WTC11 (cell line): ENCODE measurements around the gene SEMA3F. TPM values are rescaled to one million over a fixed set of nuclear protein-coding genes. Genes with fewer than 3 reads are reported as not detected.
A peak's percentile ranks its signal among the peaks of the same experiment; 100 is the strongest.

Experiments
- ATAC-seq: fragments of 200-7000 bp; cut with Tn5 transposase; 2 replicates; pipeline ENCODE4 v1.10.0; 2021; ENCODE audit warnings: mild to moderate bottlenecking, moderate library complexity
- Bru-seq: library from RNA; stranded (reverse); fragments of 400-500 nt; gene quantifications from one replicate; lab custom pipeline; 2021; lab: Mats Ljungman, UMichigan
- CTCF ChIA-PET: fragments of 300-600 bp; sonication (Branson Sonifier 250); formaldehyde crosslinking; loops from one replicate; lab custom pipeline; 2021; ENCODE audit warnings: antibody characterized with exemption; lab: Charles Lee
- POLR2A ChIA-PET: fragments of 350-600 bp; sonication (Branson Sonifier 250); formaldehyde crosslinking; loops from one replicate; lab custom pipeline; 2021; ENCODE audit warnings: antibody characterized with exemption; lab: Charles Lee
- DNase-seq: peaks from one replicate; pipeline ENCODE4 v3.0.0; 2021; ENCODE audit warnings: low spot score
- H3K27ac Mint-ChIP-seq: 2 replicates; pipeline ENCODE4 v1.8.0; 2021; ENCODE audit warnings: mixed read lengths
- H3K27me3 Mint-ChIP-seq: 2 replicates; pipeline ENCODE4 v1.8.0; 2021; ENCODE audit warnings: low read depth, mild to moderate bottlenecking, moderate library complexity, mixed read lengths
- H3K36me3 Mint-ChIP-seq: 2 replicates; pipeline ENCODE4 v1.8.0; 2021; ENCODE audit warnings: mixed read lengths
- H3K4me1 Mint-ChIP-seq: 2 replicates; pipeline ENCODE4 v1.8.0; 2022; ENCODE audit warnings: mixed read lengths
- H3K4me3 Mint-ChIP-seq: 2 replicates; pipeline ENCODE4 v1.8.0; 2021; ENCODE audit warnings: mild to moderate bottlenecking, moderate library complexity, mixed read lengths
- H3K9me3 Mint-ChIP-seq: 2 replicates; pipeline ENCODE4 v1.8.0; 2021; ENCODE audit warnings: mixed read lengths
- CBFB ChIP-seq: sonication (generic); formaldehyde crosslinking; IDR thresholded peaks from 2 replicates; pipeline ENCODE4 v1.8.1; 2022; ENCODE audit warnings: mild to moderate bottlenecking, low read depth, missing genetic modification reagents
- CREM ChIP-seq: sonication (generic); formaldehyde crosslinking; IDR thresholded peaks from 2 replicates; pipeline ENCODE4 v1.8.1; 2022; ENCODE audit warnings: mild to moderate bottlenecking, missing genetic modification reagents, moderate library complexity
- ELF4 ChIP-seq: sonication (generic); formaldehyde crosslinking; IDR thresholded peaks from 2 replicates; pipeline ENCODE4 v1.8.1; 2022; ENCODE audit warnings: low read depth, mild to moderate bottlenecking, moderate library complexity, missing genetic modification reagents
- ESRRA ChIP-seq: sonication (generic); formaldehyde crosslinking; IDR thresholded peaks from 2 replicates; pipeline ENCODE4 v1.8.1; 2022; ENCODE audit warnings: mild to moderate bottlenecking, missing genetic modification reagents, borderline replicate concordance
- GTF2I ChIP-seq: fragments of 250-450 bp; sonication (Bioruptor Pico); conservative IDR thresholded peaks from 2 replicates; pipeline ENCODE4 v1.4.0; 2021; ENCODE audit warnings: mild to moderate bottlenecking
- JAZF1 ChIP-seq: fragments of 250-450 bp; sonication (Bioruptor Pico); IDR thresholded peaks from 2 replicates; pipeline ENCODE4 v1.9.0; 2021; ENCODE audit warnings: moderate library complexity, mild to moderate bottlenecking, inconsistent platforms
- KAT7 ChIP-seq: sonication (generic); formaldehyde crosslinking; IDR thresholded peaks from 2 replicates; pipeline ENCODE4 v1.8.1; 2023; ENCODE audit warnings: missing genetic modification reagents, mild to moderate bottlenecking, borderline replicate concordance
- NFATC4 ChIP-seq: fragments of 250-450 bp; sonication (Bioruptor Pico); IDR thresholded peaks from 2 replicates; pipeline ENCODE4 v1.9.0; 2021; ENCODE audit warnings: mild to moderate bottlenecking
- NR1H2 ChIP-seq: sonication (generic); formaldehyde crosslinking; IDR thresholded peaks from 2 replicates; pipeline ENCODE4 v1.9.0; 2021; ENCODE audit warnings: mild to moderate bottlenecking, moderate library complexity, missing genetic modification reagents
- SMAD4 ChIP-seq: sonication (generic); formaldehyde crosslinking; IDR thresholded peaks from 2 replicates; pipeline ENCODE4 v1.8.0; 2022; ENCODE audit warnings: mild to moderate bottlenecking, missing genetic modification reagents
- ZBTB21 ChIP-seq: sonication (generic); formaldehyde crosslinking; IDR thresholded peaks from 2 replicates; pipeline ENCODE4 v1.8.1; 2023; ENCODE audit warnings: mild to moderate bottlenecking, missing genetic modification reagents, borderline replicate concordance
- ZNF263 ChIP-seq: sonication (generic); formaldehyde crosslinking; IDR thresholded peaks from 2 replicates; pipeline ENCODE4 v1.8.1; 2022; ENCODE audit warnings: low read depth, mild to moderate bottlenecking, moderate library complexity, missing genetic modification reagents
- ZNF396 ChIP-seq: fragments of 250-450 bp; sonication (Bioruptor Pico); IDR thresholded peaks from 2 replicates; pipeline ENCODE4 v1.8.0; 2021; ENCODE audit warnings: mild to moderate bottlenecking, moderate library complexity, borderline replicate concordance
- long read RNA-seq, 3 experiments: library from RNA in 1 of 3; library from capped mRNA in 1 of 3; library from polyadenylated mRNA in 1 of 3; unstranded in 2 of 3; stranded (forward) in 1 of 3; transcript quantifications; one replicate each; pipeline ENCODE4 v2.0.0, GENCODE V29; 2021
- total RNA-seq: library from RNA; stranded (reverse); gene quantifications from 3 replicates; pipeline ENCODE4 v1.2.3, GENCODE V29; 2021
- TF ChIP-seq, protein P1 (sequence below): fragments of 250-450 bp; sonication (Bioruptor Pico); IDR thresholded peaks from 2 replicates; pipeline ENCODE4 v2.1.2; 2022; ENCODE audit warnings: mild to moderate bottlenecking, moderate library complexity
- TF ChIP-seq, protein P2 (sequence below): sonication (generic); formaldehyde crosslinking; IDR thresholded peaks from 2 replicates; pipeline ENCODE4 v1.8.0; 2022; ENCODE audit warnings: mild to moderate bottlenecking, missing genetic modification reagents
- TF ChIP-seq, protein P3 (sequence below): fragments of 250-450 bp; sonication (Bioruptor Pico); IDR thresholded peaks from 2 replicates; pipeline ENCODE4 v1.9.0; 2021; ENCODE audit warnings: mild to moderate bottlenecking, borderline replicate concordance
- TF ChIP-seq, protein P4 (sequence below): sonication (generic); formaldehyde crosslinking; IDR thresholded peaks from 2 replicates; pipeline ENCODE4 v1.8.0; 2023; ENCODE audit warnings: missing genetic modification reagents
- TF ChIP-seq, protein P5 (sequence below): sonication (generic); formaldehyde crosslinking; IDR thresholded peaks from 2 replicates; pipeline ENCODE4 v1.8.0; 2022; ENCODE audit warnings: mild to moderate bottlenecking, missing genetic modification reagents
- TF ChIP-seq, protein P6 (sequence below): sonication (generic); formaldehyde crosslinking; IDR thresholded peaks from 2 replicates; pipeline ENCODE4 v1.8.1; 2022; ENCODE audit warnings: mild to moderate bottlenecking, moderate library complexity, missing genetic modification reagents
- TF ChIP-seq, protein P7 (sequence below): sonication (generic); formaldehyde crosslinking; IDR thresholded peaks from 2 replicates; pipeline ENCODE4 v1.8.1; 2023; ENCODE audit warnings: mild to moderate bottlenecking, missing genetic modification reagents
- TF ChIP-seq, protein P8 (sequence below): sonication (generic); formaldehyde crosslinking; IDR thresholded peaks from 2 replicates; pipeline ENCODE4 v1.8.1; 2022; ENCODE audit warnings: missing genetic modification reagents, borderline replicate concordance

SEMA3F gene
- total RNA-seq (49.0 to 52.0 TPM (median 52.0 TPM) in 3 replicates), Bru-seq, nascent RNA (percentile 61 among the genes with signal in this experiment)
- long read RNA-seq, experiment 1, transcript SEMA3F-201 (19 exons, 3,802 nt) = major isoform, 54 of 135 reads
- long read RNA-seq, experiment 1, partial matches to known transcripts = 27 of 135 reads
- long read RNA-seq, experiment 1, other reads (novel, unspliced or antisense) = 54 of 135 reads
- long read RNA-seq, experiment 2, transcript SEMA3F-201 (19 exons, 3,802 nt) = major isoform, 28 of 83 reads
- long read RNA-seq, experiment 2, partial matches to known transcripts = 22 of 83 reads
- long read RNA-seq, experiment 2, other reads (novel, unspliced or antisense) = 33 of 83 reads
- long read RNA-seq, experiment 3 = 0 reads

DNA sequence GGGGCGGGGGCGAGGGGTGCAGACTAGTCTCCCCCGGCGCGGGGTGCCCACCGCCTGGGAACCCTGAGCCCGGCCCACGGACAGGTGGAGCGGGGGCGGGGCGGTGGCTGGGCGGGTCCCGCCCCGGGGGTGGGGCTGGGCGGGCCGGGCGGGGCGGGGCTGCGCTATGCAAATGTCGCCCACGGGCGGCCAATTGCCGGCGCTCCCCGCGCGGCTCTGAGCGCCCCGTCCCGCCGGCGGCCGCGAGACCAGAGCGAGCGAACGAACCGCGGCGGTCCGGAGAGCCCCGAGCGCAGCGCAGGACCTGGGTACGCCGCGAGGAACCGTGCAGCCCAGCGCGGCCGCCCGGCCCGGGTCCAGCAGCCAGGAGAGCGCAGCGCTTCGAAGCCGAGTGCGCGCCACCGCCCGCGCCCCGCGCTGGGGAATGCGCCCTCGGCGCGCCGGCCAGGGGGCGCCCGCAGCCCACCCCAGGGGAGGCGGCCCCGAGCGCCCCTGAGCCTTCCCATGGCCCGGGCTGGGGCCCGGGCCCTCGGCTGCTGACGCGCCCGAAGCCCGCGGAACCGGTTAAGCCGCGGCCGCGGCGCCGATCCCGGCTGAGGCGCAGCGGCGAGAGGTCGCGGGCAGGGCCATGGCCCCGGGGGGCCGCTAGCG is at the start of gene SEMA3F:
TSS of gene SEMA3F (plus strand) at position 485 of the 651 bp plus-strand sequence. CDS start 4,299 bp downstream, outside the sequence.
- Mint-ChIP-seq H3K36me3 (peaks cover 5% of the 10 kb centered on the region), H3K27ac (peak within 1 kb of the TSS; percentile 84; the same call in 1 of the 2 replicates), H3K27me3 (peaks cover 26% of the 10 kb centered on the region), H3K4me1 (peaks cover 71% of the 10 kb centered on the region), H3K4me3 (peak within 1 kb of the TSS; percentile 95), H3K9me3 (no peaks in the 10 kb centered on the region)
- DNase-seq (peak; percentile 67), ATAC-seq (peak; percentile 38)
- POLR2A ChIA-PET = interaction anchor here (1.5 kb wide), 1 partner anchor 29 kb away, joined by 4 read pairs; no protein-coding TSS in a partner anchor
- CTCF ChIA-PET = interaction anchor here (1.0 to 3.9 kb wide), 7 partner anchors 10 to 92 kb away, joined by 3 to 40 read pairs (median 9); no protein-coding TSS in a partner anchor
- TF ChIP-seq, protein P1, sequence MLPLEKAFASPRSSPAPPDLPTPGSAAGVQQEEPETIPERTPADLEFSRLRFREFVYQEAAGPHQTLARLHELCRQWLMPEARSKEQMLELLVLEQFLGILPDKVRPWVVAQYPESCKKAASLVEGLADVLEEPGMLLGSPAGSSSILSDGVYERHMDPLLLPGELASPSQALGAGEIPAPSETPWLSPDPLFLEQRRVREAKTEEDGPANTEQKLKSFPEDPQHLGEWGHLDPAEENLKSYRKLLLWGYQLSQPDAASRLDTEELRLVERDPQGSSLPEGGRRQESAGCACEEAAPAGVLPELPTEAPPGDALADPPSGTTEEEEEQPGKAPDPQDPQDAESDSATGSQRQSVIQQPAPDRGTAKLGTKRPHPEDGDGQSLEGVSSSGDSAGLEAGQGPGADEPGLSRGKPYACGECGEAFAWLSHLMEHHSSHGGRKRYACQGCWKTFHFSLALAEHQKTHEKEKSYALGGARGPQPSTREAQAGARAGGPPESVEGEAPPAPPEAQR (CRISPR knock-in tag) = no peak
- no peak for TF ChIP-seq JAZF1 (CRISPR knock-in tag)
- TF ChIP-seq, protein P2, sequence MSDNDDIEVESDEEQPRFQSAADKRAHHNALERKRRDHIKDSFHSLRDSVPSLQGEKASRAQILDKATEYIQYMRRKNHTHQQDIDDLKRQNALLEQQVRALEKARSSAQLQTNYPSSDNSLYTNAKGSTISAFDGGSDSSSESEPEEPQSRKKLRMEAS (CRISPR knock-in tag) = no peak
- TF ChIP-seq ZNF396 = no peak
- no peak for TF ChIP-seq CBFB (CRISPR knock-in tag)
- TF ChIP-seq GTF2I (CRISPR knock-in tag) = no peak
- TF ChIP-seq ZBTB21 (CRISPR knock-in tag) = no peak
- no peak for TF ChIP-seq ESRRA (CRISPR knock-in tag)
- TF ChIP-seq, protein P3, sequence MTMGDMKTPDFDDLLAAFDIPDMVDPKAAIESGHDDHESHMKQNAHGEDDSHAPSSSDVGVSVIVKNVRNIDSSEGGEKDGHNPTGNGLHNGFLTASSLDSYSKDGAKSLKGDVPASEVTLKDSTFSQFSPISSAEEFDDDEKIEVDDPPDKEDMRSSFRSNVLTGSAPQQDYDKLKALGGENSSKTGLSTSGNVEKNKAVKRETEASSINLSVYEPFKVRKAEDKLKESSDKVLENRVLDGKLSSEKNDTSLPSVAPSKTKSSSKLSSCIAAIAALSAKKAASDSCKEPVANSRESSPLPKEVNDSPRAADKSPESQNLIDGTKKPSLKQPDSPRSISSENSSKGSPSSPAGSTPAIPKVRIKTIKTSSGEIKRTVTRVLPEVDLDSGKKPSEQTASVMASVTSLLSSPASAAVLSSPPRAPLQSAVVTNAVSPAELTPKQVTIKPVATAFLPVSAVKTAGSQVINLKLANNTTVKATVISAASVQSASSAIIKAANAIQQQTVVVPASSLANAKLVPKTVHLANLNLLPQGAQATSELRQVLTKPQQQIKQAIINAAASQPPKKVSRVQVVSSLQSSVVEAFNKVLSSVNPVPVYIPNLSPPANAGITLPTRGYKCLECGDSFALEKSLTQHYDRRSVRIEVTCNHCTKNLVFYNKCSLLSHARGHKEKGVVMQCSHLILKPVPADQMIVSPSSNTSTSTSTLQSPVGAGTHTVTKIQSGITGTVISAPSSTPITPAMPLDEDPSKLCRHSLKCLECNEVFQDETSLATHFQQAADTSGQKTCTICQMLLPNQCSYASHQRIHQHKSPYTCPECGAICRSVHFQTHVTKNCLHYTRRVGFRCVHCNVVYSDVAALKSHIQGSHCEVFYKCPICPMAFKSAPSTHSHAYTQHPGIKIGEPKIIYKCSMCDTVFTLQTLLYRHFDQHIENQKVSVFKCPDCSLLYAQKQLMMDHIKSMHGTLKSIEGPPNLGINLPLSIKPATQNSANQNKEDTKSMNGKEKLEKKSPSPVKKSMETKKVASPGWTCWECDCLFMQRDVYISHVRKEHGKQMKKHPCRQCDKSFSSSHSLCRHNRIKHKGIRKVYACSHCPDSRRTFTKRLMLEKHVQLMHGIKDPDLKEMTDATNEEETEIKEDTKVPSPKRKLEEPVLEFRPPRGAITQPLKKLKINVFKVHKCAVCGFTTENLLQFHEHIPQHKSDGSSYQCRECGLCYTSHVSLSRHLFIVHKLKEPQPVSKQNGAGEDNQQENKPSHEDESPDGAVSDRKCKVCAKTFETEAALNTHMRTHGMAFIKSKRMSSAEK (CRISPR knock-in tag) = no peak
- TF ChIP-seq, protein P4, sequence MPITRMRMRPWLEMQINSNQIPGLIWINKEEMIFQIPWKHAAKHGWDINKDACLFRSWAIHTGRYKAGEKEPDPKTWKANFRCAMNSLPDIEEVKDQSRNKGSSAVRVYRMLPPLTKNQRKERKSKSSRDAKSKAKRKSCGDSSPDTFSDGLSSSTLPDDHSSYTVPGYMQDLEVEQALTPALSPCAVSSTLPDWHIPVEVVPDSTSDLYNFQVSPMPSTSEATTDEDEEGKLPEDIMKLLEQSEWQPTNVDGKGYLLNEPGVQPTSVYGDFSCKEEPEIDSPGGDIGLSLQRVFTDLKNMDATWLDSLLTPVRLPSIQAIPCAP (CRISPR knock-in tag) = no peak
- TF ChIP-seq NR1H2 (CRISPR knock-in tag) = no peak
- TF ChIP-seq, protein P5, sequence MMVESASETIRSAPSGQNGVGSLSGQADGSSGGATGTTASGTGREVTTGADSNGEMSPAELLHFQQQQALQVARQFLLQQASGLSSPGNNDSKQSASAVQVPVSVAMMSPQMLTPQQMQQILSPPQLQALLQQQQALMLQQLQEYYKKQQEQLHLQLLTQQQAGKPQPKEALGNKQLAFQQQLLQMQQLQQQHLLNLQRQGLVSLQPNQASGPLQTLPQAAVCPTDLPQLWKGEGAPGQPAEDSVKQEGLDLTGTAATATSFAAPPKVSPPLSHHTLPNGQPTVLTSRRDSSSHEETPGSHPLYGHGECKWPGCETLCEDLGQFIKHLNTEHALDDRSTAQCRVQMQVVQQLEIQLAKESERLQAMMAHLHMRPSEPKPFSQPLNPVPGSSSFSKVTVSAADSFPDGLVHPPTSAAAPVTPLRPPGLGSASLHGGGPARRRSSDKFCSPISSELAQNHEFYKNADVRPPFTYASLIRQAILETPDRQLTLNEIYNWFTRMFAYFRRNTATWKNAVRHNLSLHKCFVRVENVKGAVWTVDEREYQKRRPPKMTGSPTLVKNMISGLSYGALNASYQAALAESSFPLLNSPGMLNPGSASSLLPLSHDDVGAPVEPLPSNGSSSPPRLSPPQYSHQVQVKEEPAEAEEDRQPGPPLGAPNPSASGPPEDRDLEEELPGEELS = 0 out of 2 replicates have a peak, but pooled peaks have one; percentile 43
- no peak for TF ChIP-seq SMAD4
- no peak for TF ChIP-seq NFATC4 (CRISPR knock-in tag)
- TF ChIP-seq, protein P6, sequence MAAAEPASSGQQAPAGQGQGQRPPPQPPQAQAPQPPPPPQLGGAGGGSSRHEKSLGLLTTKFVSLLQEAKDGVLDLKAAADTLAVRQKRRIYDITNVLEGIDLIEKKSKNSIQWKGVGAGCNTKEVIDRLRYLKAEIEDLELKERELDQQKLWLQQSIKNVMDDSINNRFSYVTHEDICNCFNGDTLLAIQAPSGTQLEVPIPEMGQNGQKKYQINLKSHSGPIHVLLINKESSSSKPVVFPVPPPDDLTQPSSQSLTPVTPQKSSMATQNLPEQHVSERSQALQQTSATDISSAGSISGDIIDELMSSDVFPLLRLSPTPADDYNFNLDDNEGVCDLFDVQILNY (CRISPR knock-in tag) = no peak
- TF ChIP-seq, protein P7, sequence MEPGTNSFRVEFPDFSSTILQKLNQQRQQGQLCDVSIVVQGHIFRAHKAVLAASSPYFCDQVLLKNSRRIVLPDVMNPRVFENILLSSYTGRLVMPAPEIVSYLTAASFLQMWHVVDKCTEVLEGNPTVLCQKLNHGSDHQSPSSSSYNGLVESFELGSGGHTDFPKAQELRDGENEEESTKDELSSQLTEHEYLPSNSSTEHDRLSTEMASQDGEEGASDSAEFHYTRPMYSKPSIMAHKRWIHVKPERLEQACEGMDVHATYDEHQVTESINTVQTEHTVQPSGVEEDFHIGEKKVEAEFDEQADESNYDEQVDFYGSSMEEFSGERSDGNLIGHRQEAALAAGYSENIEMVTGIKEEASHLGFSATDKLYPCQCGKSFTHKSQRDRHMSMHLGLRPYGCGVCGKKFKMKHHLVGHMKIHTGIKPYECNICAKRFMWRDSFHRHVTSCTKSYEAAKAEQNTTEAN = no peak
- TF ChIP-seq CREM (CRISPR knock-in tag) = no peak
- TF ChIP-seq ELF4 (CRISPR knock-in tag) = no peak
- TF ChIP-seq KAT7 (CRISPR knock-in tag) = peak; percentile 69; the same call in 1 of the 2 replicates
- TF ChIP-seq ZNF263 (CRISPR knock-in tag) = no peak
- TF ChIP-seq, protein P8, sequence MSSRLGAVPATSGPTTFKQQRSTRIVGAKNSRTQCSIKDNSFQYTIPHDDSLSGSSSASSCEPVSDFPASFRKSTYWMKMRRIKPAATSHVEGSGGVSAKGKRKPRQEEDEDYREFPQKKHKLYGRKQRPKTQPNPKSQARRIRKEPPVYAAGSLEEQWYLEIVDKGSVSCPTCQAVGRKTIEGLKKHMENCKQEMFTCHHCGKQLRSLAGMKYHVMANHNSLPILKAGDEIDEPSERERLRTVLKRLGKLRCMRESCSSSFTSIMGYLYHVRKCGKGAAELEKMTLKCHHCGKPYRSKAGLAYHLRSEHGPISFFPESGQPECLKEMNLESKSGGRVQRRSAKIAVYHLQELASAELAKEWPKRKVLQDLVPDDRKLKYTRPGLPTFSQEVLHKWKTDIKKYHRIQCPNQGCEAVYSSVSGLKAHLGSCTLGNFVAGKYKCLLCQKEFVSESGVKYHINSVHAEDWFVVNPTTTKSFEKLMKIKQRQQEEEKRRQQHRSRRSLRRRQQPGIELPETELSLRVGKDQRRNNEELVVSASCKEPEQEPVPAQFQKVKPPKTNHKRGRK (CRISPR knock-in tag) = no peak
